Measurements from ENCODE around the gene TMEM164. TPM values are rescaled to one million over a fixed set of nuclear protein-coding genes. Genes with fewer than 3 reads are reported as not detected.
A peak's percentile ranks its signal among the peaks of the same experiment; 100 is the strongest.

Gene TMEM164
- total RNA-seq, 1 donor from 2014 or later: 17.2 TPM

GRCh38 chrX:110081740-110082139 is 78.8 kb downstream of the TMEM164 start:
- peak; percentile 58 for DNase-seq

GRCh38 chrX:110082161-110082560 is 79.2 kb downstream of the TMEM164 start:
- peak; percentile 44 for DNase-seq

- DNase-seq: no peak
Measured at GRCh38 chrX:110086162-110086915, 83.4 kb downstream of the TMEM164 start.

- DNase-seq: peak; percentile 64
Measured at GRCh38 chrX:110086916-110087484, 84.1 kb downstream of the TMEM164 start.

GRCh38 chrX:110087485-110088356 is 84.8 kb downstream of the TMEM164 start:
- peak; percentile 76 for DNase-seq

GRCh38 chrX:110089656-110090403 is 86.9 kb downstream of the TMEM164 start:
- DNase-seq: no peak

- DNase-seq: no peak
Measured at GRCh38 chrX:110097920-110098319, 95.0 kb downstream of the TMEM164 start.

GRCh38 chrX:110103344-110103743 is 100.4 kb downstream of the TMEM164 start:
- DNase-seq: no peak

GRCh38 chrX:110104078-110104477 is 101.2 kb downstream of the TMEM164 start:
- DNase-seq: no peak

GRCh38 chrX:110108381-110108821 is 105.5 kb downstream of the TMEM164 start:
- DNase-seq: no peak

- no peak for DNase-seq
Measured at GRCh38 chrX:110114260-110114776, 111.4 kb downstream of the TMEM164 start.

- no peak for DNase-seq
Measured at GRCh38 chrX:110116066-110116980, 113.4 kb downstream of the TMEM164 start.

- DNase-seq: no peak
Measured at GRCh38 chrX:110118530-110118929, 115.6 kb downstream of the TMEM164 start.

GRCh38 chrX:110119480-110119879 is 116.6 kb downstream of the TMEM164 start:
- DNase-seq: no peak

- DNase-seq: no peak
Measured at GRCh38 chrX:110120025-110120424, 117.1 kb downstream of the TMEM164 start.

GRCh38 chrX:110123331-110123782 is 120.4 kb downstream of the TMEM164 start:
- no peak for DNase-seq

GRCh38 chrX:110125446-110126162 is 122.7 kb downstream of the TMEM164 start:
- DNase-seq: peak; percentile 44

- DNase-seq: no peak
Measured at GRCh38 chrX:110131031-110131430, 128.1 kb downstream of the TMEM164 start.

GRCh38 chrX:110132450-110133114 is 129.7 kb downstream of the TMEM164 start:
- no peak for DNase-seq

Measured in dermis blood vessel endothelial cell (primary cell).